Neural crest cell (in vitro differentiated cells): Measurements from ENCODE around the gene FER. TPM values are rescaled to one million over a fixed set of nuclear protein-coding genes. Genes with fewer than 3 reads are reported as not detected.

Experiments
- DNase-seq: peaks from one replicate; pipeline ENCODE4 v3.0.0; 2021; ENCODE audit warnings: low read depth, mixed read lengths, low spot score
- H3K27ac Mint-ChIP-seq: one replicate; pipeline ENCODE4 v1.8.0; 2021; ENCODE audit warnings: mild to moderate bottlenecking, mixed read lengths; ENCODE audit not compliant: unreplicated experiment
- H3K27me3 Mint-ChIP-seq: 2 replicates; pipeline ENCODE4 v1.8.0; 2021; ENCODE audit warnings: low read depth, mild to moderate bottlenecking, mixed read lengths
- H3K36me3 Mint-ChIP-seq: 2 replicates; pipeline ENCODE4 v1.8.0; 2021; ENCODE audit warnings: low read depth, mild to moderate bottlenecking, mixed read lengths
- H3K4me1 Mint-ChIP-seq: 2 replicates; pipeline ENCODE4 v1.8.0; 2021; ENCODE audit warnings: mixed read lengths
- H3K4me3 Mint-ChIP-seq: one replicate; pipeline ENCODE4 v1.8.0; 2021; ENCODE audit warnings: mild to moderate bottlenecking, mixed read lengths
- H3K9me3 Mint-ChIP-seq: 2 replicates; pipeline ENCODE4 v1.8.0; 2021; ENCODE audit warnings: mixed read lengths
- CTCF ChIP-seq: fragments of 200-600 bp; sonication (generic); conservative IDR thresholded peaks from 2 replicates; pipeline ENCODE4 v1.5.0; 2021; ENCODE audit warnings: antibody characterized with exemption, mild to moderate bottlenecking
- total RNA-seq: library from RNA; stranded (reverse); gene quantifications from 2 replicates; pipeline ENCODE4 v1.2.1, GENCODE V29; 2021

FER gene
- total RNA-seq, 1 donor from 2014 or later, result 25.4 TPM

- H3K9me3 Mint-ChIP-seq, result peaks cover 2% of the 10 kb centered on the region
- H3K27me3 Mint-ChIP-seq, result no peaks in the 10 kb centered on the region
- TF ChIP-seq CTCF, result no peak
- H3K36me3 Mint-ChIP-seq, result no peaks in the 10 kb centered on the region
- peak overlapping the region; percentile 90 for H3K4me3 Mint-ChIP-seq
- peaks cover 28% of the 10 kb centered on the region for H3K4me1 Mint-ChIP-seq
- DNase-seq, result peak; percentile 79
- peak overlapping the region; percentile 98 for H3K27ac Mint-ChIP-seq
Observed at GRCh38 chr5:108727651-108728565, 19.8 kb upstream of the FER start.

DNA sequence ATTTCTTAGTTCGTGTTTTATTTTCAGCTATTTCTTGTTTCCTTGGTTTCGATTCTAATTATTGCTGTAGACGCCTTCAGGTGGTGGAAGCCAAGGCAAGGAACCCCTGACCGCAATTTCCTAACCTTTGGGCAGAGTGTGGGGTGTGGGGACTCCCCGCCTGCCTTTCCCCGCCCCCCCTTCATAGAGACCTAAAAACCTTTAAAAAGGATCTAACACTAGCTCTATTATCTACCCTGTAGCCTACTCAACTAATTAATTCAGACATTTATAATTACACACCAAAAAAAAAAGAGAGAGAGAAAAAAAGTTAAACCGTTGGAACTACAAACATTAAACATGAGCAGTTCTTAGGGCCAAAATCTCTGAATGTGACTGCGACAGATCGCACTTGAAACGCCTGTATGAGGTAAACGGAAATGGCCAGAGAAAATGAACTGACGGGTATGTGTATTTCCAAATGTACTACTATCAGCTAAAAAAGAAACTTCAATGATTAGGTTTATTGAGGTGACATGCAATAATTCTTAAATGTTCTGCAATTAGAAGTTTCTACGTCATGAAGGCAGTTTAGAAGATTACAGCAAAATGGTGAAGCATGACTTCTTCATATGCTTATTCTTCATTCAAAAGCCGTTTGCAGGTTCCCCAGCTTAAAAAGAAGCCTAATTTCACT, 19.0 kb upstream of the FER start:
- Mint-ChIP-seq H3K27me3 (no peaks in the 10 kb centered on the region), H3K27ac (peak overlapping the region; percentile 98), H3K36me3 (no peaks in the 10 kb centered on the region), H3K4me3 (peak overlapping the region; percentile 90), H3K4me1 (peaks cover 28% of the 10 kb centered on the region), H3K9me3 (peaks cover 2% of the 10 kb centered on the region)
- DNase-seq, result no peak
- TF ChIP-seq CTCF, result no peak

- Mint-ChIP-seq H3K9me3 (peaks cover 2% of the 10 kb centered on the region), H3K27me3 (no peaks in the 10 kb centered on the region), H3K27ac (no peak overlapping the region), H3K4me1 (peaks cover 28% of the 10 kb centered on the region), H3K36me3 (no peaks in the 10 kb centered on the region), H3K4me3 (peak overlapping the region; percentile 90)
- DNase-seq, result no peak
- TF ChIP-seq CTCF, result no peak
Observed at GRCh38 chr5:108729242-108729615, 18.5 kb upstream of the FER start.

- Mint-ChIP-seq H3K9me3 (peaks cover 2% of the 10 kb centered on the region), H3K4me3 (peak overlapping the region; percentile 6), H3K36me3 (no peaks in the 10 kb centered on the region), H3K4me1 (peaks cover 28% of the 10 kb centered on the region), H3K27ac (no peak overlapping the region), H3K27me3 (no peaks in the 10 kb centered on the region)
- no peak for DNase-seq
- no peak for TF ChIP-seq CTCF
Observed at GRCh38 chr5:108730617-108731340, 16.9 kb upstream of the FER start.

DNA sequence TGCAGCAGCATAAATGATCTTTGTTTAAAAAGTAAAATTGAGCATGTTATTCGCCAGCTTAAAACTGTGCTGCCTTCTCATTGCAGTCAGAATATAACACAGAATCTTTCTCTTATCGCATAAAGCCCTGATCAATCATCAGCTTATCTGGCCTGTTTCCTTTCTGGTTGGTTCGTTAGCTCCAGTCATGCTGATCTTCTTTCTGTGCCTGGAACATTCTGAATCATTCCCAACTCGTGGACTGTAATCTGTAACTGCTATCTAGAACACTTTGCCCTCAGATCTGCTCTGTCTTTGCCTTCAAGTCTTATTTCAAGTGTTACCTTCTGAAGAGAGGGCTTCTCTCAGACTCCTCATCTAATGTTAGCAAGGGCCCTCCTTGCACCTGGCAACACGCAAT, 11.9 kb upstream of the FER start:
- no peaks in the 10 kb centered on the region for H3K27me3 Mint-ChIP-seq

More for the DNA sequence above, 11.9 kb upstream of the FER start:
- H3K4me1 Mint-ChIP-seq, result no peaks in the 10 kb centered on the region
- no peaks in the 10 kb centered on the region for H3K36me3 Mint-ChIP-seq
- H3K27ac Mint-ChIP-seq, result no peak overlapping the region
- DNase-seq, result no peak
- no peak for TF ChIP-seq CTCF
- no peaks in the 10 kb centered on the region for H3K9me3 Mint-ChIP-seq
- no peak overlapping the region for H3K4me3 Mint-ChIP-seq
